HepG2 (cell line): ENCODE measurements around the gene SCN7A. TPM values are rescaled to one million over a fixed set of nuclear protein-coding genes. Genes with fewer than 3 reads are reported as not detected.

Experiments used
- GABPB1 ChIP-seq: IDR thresholded peaks from 2 replicates; pipeline ENCODE4 v1.6.1; 2016; ENCODE audit warnings: mild to moderate bottlenecking, missing genetic modification reagents, moderate library complexity, missing compliant biosample characterization
- HMG20A ChIP-seq: IDR thresholded peaks from 2 replicates; pipeline ENCODE4 v1.6.1; 2016; ENCODE audit warnings: borderline replicate concordance
- KDM5B ChIP-seq: sonication (generic); formaldehyde crosslinking; IDR thresholded peaks from 2 replicates; pipeline ENCODE4 v1.4.0; 2020; ENCODE audit warnings: missing genetic modification reagents, mild to moderate bottlenecking, borderline replicate concordance
- KMT2A ChIP-seq: sonication (generic); formaldehyde crosslinking; IDR thresholded peaks from 2 replicates; pipeline ENCODE4 v1.4.0; 2020; ENCODE audit warnings: missing genetic modification reagents
- MIXL1 ChIP-seq: IDR thresholded peaks from 2 replicates; pipeline ENCODE4 v1.6.1; 2016
- SKI ChIP-seq: fragments of 450-650 bp; IDR thresholded peaks from one replicate; pipeline ENCODE4 v1.6.1; 2018; ENCODE audit warnings: mild to moderate bottlenecking; ENCODE audit not compliant: partially characterized antibody
- SNRNP70 ChIP-seq: fragments of 200-400 bp; formaldehyde crosslinking; IDR thresholded peaks from 2 replicates; pipeline ENCODE4 v1.6.1; 2017; ENCODE audit warnings: mild to moderate bottlenecking, low read depth, low read length, moderate library complexity
- SOX6 ChIP-seq, 2 experiments: fragments of 450-650 bp in 1 of 2; sonication (generic) in 1 of 2; formaldehyde crosslinking in 1 of 2; IDR thresholded peaks; 2 replicates each; pipeline versions ENCODE4 v1.4.0 to v1.6.1; 2017 to 2020; ENCODE audit warnings: antibody characterized with exemption in 1 of 2, mild to moderate bottlenecking in 1 of 2, missing genetic modification reagents in 1 of 2
- ZNF160 ChIP-seq: sonication (generic); formaldehyde crosslinking; IDR thresholded peaks from 2 replicates; pipeline ENCODE4 v1.8.0; 2022; ENCODE audit warnings: mild to moderate bottlenecking, inconsistent platforms, missing genetic modification reagents
- ZNF431 ChIP-seq: sonication (generic); formaldehyde crosslinking; IDR thresholded peaks from 2 replicates; pipeline ENCODE4 v1.9.0; 2022; ENCODE audit warnings: missing genetic modification reagents, low read depth, mild to moderate bottlenecking, borderline replicate concordance
- ZNF550 ChIP-seq: sonication (generic); formaldehyde crosslinking; IDR thresholded peaks from 2 replicates; pipeline ENCODE4 v1.4.0; 2020; ENCODE audit warnings: mild to moderate bottlenecking, missing genetic modification reagents, borderline replicate concordance
- polyA plus RNA-seq, 8 experiments: library from polyadenylated mRNA; depleted of rRNA in 3 of 8; stranded (reverse) in 7 of 8; unstranded in 1 of 8; fragments of >200 nt; fragmentation: Illumina TruSeq in 4 of 8; extraction: Trizol in 4 of 8; gene quantifications; 2 replicates each; pipeline versions ENCODE4 v1.2.1 to v1.2.3, GENCODE V29; 2011 to 2016; ENCODE audit warnings: low read depth in 4 of 8, missing spikeins in 1 of 8, mixed read lengths in 1 of 8; ENCODE audit not compliant: insufficient read depth in 1 of 8
- total RNA-seq, 5 experiments: library from RNA; depleted of rRNA; stranded (reverse); fragments of >200 nt; fragmentation: Illumina TruSeq; extraction: Trizol; gene quantifications; 2 replicates each; pipeline ENCODE4 v1.2.3, GENCODE V29; 2016; ENCODE audit warnings: low read depth in 1 of 5
- TF ChIP-seq, protein P1 (sequence below): sonication (generic); formaldehyde crosslinking; IDR thresholded peaks from 2 replicates; pipeline ENCODE4 v1.5.0; 2020; ENCODE audit warnings: mild to moderate bottlenecking, missing genetic modification reagents
- TF ChIP-seq, protein P2 (sequence below): sonication (generic); formaldehyde crosslinking; IDR thresholded peaks from 2 replicates; pipeline ENCODE4 v1.8.1; 2022; ENCODE audit warnings: low read depth, mild to moderate bottlenecking, missing genetic modification reagents
- TF ChIP-seq, protein P3 (sequence below): sonication (generic); formaldehyde crosslinking; IDR thresholded peaks from 2 replicates; pipeline ENCODE4 v1.5.0; 2020; ENCODE audit warnings: mild to moderate bottlenecking, missing genetic modification reagents, borderline replicate concordance

SCN7A gene
- total and polyA plus RNA-seq, 2 of the 13 experiments (the other 11 are each of a cell fraction or from before 2014, with no cell fraction given), result 0.01 TPM; not detected in 1

DNA sequence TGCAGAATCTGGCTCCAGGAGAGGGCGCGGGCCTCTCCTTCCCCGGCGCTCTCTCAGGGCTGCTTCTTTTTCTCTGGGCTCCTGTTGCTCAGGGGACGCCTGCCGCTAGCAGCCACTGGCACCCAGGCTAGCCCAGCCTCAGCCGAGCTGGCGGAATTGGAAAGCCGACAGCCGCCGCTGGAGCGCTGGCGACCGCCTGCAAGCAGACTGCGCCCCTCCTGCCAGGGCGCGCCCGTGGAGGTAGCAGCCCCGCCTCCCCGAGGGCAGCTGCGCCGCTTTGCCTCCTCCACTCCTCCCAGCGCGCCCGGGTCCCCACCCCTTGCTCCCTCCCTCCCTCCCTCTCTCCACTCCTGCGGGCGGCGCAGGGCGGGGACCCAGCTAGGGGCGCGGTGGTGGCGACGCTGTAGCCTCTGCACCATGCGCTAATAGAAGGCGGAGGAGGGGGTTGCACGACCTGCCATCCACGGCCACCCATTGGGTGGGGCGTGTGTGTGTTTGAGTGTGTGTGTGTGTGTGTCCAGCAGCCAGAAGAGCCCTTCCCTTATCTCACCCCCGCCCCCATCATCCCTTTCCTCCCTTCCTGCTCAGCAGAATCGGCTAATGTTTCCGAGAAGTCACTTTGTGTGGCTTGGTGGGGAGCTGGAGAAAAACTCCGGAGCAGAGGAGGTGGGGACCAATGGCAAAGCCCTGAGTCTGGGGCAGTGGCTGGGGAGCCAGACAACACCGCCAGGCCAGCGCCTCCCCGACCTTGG lies 118.1 kb downstream of the SCN7A start, which contains the start of gene SCN9A (continued):
- TF ChIP-seq, protein P1, sequence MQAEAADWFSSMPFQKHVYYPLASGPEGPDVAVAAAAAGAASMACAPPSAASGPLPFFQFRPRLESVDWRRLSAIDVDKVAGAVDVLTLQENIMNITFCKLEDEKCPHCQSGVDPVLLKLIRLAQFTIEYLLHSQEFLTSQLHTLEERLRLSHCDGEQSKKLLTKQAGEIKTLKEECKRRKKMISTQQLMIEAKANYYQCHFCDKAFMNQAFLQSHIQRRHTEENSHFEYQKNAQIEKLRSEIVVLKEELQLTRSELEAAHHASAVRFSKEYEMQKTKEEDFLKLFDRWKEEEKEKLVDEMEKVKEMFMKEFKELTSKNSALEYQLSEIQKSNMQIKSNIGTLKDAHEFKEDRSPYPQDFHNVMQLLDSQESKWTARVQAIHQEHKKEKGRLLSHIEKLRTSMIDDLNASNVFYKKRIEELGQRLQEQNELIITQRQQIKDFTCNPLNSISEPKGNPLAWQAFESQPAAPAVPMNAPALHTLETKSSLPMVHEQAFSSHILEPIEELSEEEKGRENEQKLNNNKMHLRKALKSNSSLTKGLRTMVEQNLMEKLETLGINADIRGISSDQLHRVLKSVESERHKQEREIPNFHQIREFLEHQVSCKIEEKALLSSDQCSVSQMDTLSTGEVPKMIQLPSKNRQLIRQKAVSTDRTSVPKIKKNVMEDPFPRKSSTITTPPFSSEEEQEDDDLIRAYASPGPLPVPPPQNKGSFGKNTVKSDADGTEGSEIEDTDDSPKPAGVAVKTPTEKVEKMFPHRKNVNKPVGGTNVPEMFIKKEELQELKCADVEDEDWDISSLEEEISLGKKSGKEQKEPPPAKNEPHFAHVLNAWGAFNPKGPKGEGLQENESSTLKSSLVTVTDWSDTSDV (CRISPR knock-in tag), result no peak; the same call in 1 of the 2 replicates
- TF ChIP-seq KDM5B, result peak; percentile 97; the same call in 1 of the 2 replicates
- peak; percentile 78; the same call in 1 of the 2 replicates for TF ChIP-seq ZNF160 (CRISPR knock-in tag)
- peak; percentile 83 for TF ChIP-seq GABPB1 (CRISPR knock-in tag)
- TF ChIP-seq HMG20A, result peak; percentile 34; the same call in 1 of the 2 replicates
- TF ChIP-seq, protein P2, sequence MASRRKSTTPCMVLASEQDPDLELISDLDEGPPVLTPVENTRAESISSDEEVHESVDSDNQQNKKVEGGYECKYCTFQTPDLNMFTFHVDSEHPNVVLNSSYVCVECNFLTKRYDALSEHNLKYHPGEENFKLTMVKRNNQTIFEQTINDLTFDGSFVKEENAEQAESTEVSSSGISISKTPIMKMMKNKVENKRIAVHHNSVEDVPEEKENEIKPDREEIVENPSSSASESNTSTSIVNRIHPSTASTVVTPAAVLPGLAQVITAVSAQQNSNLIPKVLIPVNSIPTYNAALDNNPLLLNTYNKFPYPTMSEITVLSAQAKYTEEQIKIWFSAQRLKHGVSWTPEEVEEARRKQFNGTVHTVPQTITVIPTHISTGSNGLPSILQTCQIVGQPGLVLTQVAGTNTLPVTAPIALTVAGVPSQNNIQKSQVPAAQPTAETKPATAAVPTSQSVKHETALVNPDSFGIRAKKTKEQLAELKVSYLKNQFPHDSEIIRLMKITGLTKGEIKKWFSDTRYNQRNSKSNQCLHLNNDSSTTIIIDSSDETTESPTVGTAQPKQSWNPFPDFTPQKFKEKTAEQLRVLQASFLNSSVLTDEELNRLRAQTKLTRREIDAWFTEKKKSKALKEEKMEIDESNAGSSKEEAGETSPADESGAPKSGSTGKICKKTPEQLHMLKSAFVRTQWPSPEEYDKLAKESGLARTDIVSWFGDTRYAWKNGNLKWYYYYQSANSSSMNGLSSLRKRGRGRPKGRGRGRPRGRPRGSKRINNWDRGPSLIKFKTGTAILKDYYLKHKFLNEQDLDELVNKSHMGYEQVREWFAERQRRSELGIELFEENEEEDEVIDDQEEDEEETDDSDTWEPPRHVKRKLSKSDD (CRISPR knock-in tag), result no peak
- no peak for TF ChIP-seq ZNF550 (CRISPR knock-in tag)
- TF ChIP-seq SNRNP70, result no peak
- peak; percentile 70 for TF ChIP-seq MIXL1
- TF ChIP-seq, protein P3, sequence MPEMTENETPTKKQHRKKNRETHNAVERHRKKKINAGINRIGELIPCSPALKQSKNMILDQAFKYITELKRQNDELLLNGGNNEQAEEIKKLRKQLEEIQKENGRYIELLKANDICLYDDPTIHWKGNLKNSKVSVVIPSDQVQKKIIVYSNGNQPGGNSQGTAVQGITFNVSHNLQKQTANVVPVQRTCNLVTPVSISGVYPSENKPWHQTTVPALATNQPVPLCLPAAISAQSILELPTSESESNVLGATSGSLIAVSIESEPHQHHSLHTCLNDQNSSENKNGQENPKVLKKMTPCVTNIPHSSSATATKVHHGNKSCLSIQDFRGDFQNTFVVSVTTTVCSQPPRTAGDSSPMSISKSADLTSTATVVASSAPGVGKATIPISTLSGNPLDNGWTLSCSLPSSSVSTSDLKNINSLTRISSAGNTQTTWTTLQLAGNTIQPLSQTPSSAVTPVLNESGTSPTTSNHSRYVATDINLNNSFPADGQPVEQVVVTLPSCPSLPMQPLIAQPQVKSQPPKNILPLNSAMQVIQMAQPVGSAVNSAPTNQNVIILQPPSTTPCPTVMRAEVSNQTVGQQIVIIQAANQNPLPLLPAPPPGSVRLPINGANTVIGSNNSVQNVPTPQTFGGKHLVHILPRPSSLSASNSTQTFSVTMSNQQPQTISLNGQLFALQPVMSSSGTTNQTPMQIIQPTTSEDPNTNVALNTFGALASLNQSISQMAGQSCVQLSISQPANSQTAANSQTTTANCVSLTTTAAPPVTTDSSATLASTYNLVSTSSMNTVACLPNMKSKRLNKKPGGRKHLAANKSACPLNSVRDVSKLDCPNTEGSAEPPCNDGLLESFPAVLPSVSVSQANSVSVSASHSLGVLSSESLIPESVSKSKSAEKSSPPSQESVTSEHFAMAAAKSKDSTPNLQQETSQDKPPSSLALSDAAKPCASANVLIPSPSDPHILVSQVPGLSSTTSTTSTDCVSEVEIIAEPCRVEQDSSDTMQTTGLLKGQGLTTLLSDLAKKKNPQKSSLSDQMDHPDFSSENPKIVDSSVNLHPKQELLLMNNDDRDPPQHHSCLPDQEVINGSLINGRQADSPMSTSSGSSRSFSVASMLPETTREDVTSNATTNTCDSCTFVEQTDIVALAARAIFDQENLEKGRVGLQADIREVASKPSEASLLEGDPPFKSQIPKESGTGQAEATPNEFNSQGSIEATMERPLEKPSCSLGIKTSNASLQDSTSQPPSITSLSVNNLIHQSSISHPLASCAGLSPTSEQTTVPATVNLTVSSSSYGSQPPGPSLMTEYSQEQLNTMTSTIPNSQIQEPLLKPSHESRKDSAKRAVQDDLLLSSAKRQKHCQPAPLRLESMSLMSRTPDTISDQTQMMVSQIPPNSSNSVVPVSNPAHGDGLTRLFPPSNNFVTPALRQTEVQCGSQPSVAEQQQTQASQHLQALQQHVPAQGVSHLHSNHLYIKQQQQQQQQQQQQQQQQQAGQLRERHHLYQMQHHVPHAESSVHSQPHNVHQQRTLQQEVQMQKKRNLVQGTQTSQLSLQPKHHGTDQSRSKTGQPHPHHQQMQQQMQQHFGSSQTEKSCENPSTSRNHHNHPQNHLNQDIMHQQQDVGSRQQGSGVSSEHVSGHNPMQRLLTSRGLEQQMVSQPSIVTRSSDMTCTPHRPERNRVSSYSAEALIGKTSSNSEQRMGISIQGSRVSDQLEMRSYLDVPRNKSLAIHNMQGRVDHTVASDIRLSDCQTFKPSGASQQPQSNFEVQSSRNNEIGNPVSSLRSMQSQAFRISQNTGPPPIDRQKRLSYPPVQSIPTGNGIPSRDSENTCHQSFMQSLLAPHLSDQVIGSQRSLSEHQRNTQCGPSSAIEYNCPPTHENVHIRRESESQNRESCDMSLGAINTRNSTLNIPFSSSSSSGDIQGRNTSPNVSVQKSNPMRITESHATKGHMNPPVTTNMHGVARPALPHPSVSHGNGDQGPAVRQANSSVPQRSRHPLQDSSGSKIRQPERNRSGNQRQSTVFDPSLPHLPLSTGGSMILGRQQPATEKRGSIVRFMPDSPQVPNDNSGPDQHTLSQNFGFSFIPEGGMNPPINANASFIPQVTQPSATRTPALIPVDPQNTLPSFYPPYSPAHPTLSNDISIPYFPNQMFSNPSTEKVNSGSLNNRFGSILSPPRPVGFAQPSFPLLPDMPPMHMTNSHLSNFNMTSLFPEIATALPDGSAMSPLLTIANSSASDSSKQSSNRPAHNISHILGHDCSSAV (CRISPR knock-in tag), result no peak; the same call in 1 of the 2 replicates
- TF ChIP-seq KMT2A (CRISPR knock-in tag), result peak; percentile 98
- TF ChIP-seq SKI, result peak; percentile 37
- no peak for TF ChIP-seq SOX6 (IDR thresholded peaks at IDR 0.05)
- peak; percentile 90 for TF ChIP-seq SOX6 (CRISPR knock-in tag; IDR thresholded peaks at IDR 0.05)
- no peak for TF ChIP-seq ZNF431 (CRISPR knock-in tag)
